PC-3 (cell line): ENCODE data around the gene KCNK10.
A peak's percentile ranks its signal among the peaks of the same experiment; 100 is the strongest.

Experiments
- CTCF ChIP-seq: fragments of 300-600 bp; sonication (generic); conservative IDR thresholded peaks from 2 replicates; pipeline ENCODE4 v1.5.1; 2017; ENCODE audit warnings: antibody characterized with exemption, low read depth, mild to moderate bottlenecking, low read length
- EZH2 ChIP-seq: fragments of 300-600 bp; sonication (generic); IDR thresholded peaks from one replicate; pipeline ENCODE4 v1.6.1; 2017; ENCODE audit warnings: antibody characterized with exemption, mild to moderate bottlenecking, low read length; ENCODE audit not compliant: unreplicated experiment
- EZH2phosphoT487 ChIP-seq: fragments of 300-600 bp; sonication (generic); IDR thresholded peaks from 2 replicates; pipeline ENCODE4 v1.6.1; 2018; ENCODE audit warnings: mild to moderate bottlenecking, antibody characterized with exemption, low read length, borderline replicate concordance

- TF ChIP-seq EZH2, result no peak
- peak; percentile 84 for TF ChIP-seq CTCF
- TF ChIP-seq EZH2phosphoT487, result no peak
Measured at GRCh38 chr14:88168498-88169165, 154.4 kb downstream of the KCNK10 start.
